Activated CD8-positive, alpha-beta memory T cell treated with anti-CD3 and anti-CD28 coated beads, Interleukin-2, amount 50 U/mL, for 1 hour (primary cell): ENCODE data around the gene ZNF747.
A peak's percentile ranks its signal among the peaks of the same experiment; 100 is the strongest.
"Not testable (repeated sequence)": the region's sequence is repeated elsewhere in the genome, so short reads cannot be mapped to it uniquely, and the experiment has no call there.

Experiments
- DNase-seq: peaks from one replicate; pipeline ENCODE4 v3.0.0-alpha.2; 2020; ENCODE audit errors: extremely low read depth

ZNF747 gene

GRCh38 chr16:30557957-30558788, 23.5 kb upstream of the ZNF747 start, which contains the start of gene ZNF764:
TSS of gene ZNF764 (minus strand) at chr16:30558374. CDS start at chr16:30558182, 192 bp downstream.
- peak; percentile 96 for DNase-seq

GRCh38 chr16:30557707-30557956, 23.0 kb upstream of the ZNF747 start:
- DNase-seq: no peak

DNA sequence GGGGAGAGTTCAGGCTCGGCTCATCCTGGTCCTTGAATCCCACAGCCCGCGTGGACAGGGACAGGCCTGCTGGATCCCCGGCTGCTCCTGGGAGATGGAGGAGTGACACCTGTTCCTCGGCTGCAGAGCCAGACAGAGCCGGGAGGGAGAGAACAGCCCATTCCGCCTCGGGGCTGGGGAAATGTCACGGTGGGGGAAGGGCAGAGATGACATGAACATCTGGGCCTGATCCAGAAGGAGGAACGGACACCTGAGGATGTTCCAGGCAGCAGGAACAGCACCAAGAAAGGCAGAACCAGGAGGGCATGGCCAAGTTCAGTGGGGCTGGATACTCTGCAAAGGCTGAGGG, 21.4 kb upstream of the ZNF747 start:
- DNase-seq: no peak

DNA sequence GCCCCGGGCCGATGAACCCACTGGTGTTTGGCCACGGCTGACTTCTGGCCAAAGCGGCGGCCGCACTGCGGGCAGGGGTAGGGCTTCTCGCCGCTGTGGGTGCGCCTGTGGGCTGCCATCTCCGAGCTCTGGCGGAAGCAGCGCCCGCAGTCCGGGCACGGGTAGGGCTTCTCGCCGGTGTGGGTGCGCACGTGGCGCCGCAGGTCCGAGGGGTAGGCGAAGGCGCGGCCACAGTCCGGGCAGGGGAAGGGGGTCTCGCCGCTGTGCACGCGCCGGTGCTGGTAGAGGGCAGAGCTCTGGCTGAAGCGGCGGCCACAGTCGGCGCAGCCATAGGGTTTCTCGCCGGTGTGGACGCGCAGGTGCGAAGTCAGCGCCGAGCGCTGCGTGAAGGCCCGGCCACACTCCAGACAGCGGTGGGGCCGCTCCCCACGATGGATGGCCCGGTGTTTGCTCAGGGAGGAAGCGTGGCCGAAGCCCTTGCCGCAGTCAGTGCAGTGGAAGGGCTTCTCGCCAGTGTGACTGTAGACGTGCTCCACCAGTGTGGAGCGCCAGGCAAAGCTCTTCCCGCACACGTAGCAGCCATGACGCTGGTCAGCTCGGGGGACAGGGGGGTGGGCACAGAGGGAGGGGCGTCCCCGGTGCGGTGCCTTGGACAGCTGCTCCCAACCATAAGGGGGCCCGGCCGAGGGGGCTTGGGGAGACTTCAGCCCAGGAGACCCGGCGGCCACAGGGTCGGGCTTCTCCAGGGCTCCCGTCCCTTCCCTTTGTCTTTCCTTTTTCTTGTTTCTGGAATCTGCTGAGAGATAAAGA, 20.9 kb upstream of the ZNF747 start:
- DNase-seq: no peak

DNA sequence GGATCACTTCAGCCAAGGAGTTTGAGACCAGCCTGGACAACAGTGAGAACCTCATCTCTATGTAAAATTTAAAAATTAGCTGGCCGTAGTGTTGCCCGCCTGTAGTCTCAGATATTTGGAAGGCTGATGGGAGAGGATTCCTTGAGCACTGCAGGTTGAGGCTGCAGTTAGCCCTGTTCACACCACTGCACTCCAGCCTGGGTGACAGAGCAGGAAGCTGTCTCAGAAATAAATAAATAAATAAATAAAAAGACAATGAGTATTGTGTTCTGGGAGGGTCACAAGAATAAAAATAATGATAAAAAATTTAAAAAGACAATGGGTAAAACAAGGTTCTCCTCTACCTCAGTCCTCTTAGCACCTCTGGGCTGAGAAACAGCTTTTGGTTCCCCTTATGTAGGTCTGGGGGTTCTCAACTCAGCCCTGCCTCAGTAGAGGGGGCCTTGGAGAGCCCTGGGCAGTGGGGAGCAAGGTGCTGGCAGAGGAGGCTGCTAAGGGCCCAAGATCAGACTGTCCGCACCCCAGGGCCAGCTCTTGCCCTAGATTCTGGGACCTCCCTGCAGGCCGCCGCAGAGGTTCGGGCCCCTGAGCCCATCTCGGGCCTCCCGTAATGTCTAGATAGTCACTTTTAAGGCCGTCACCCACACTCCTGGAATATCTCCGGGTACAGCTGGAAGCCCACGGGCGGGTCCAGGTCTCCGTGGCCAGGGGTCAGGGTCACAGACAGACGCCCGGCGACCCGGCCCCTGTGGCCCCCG, 20.1 kb upstream of the ZNF747 start:
- no peak for DNase-seq

DNA sequence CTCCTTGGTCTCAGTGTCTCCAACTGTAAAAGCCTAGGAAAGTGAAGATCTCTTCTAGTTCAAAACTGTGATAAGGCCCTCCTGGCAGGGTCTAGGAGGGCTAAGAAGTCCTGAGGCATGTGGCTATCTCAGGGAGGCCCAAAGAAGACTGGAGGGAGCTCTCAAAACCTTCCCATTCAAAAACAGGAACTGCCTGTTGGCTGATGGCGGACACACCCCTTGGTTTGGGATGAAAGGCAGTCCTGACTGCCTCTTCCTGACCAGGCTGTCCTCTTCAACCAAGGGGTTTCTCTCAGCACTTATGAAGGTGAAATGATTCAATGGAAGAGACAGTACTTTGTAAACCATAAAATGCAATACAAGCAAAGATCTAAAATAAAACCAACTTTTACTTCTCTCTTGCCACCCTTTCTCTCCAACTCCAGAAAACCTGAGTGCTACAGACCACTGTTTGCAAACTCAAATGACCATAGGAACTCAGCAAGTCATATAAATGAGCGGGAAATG, 18.8 kb upstream of the ZNF747 start:
- DNase-seq: no peak

DNA sequence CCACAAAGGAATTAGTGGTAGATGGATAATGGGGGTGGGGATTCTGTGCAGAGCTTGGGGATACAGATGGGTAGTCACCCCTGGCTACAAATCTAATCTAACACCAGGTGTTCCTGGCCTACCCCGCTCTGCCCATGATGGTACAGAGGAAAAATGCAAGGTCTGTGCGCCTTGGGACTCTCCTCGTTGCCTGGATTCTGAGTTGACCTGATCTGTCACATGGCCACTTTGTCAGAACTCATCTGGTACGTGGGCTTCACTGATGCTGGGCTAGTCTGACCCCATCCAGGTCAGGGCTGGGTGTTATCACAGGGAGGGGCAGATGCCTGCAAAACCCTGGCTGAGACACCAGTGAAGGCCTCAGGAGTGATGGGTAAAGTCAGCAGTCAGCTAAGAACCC, 18.3 kb upstream of the ZNF747 start:
- no peak for DNase-seq

GRCh38 chr16:30551781-30552180, 17.1 kb upstream of the ZNF747 start:
- DNase-seq: peak; percentile 53

GRCh38 chr16:30548416-30549253, 14.0 kb upstream of the ZNF747 start:
- DNase-seq: no peak

DNA sequence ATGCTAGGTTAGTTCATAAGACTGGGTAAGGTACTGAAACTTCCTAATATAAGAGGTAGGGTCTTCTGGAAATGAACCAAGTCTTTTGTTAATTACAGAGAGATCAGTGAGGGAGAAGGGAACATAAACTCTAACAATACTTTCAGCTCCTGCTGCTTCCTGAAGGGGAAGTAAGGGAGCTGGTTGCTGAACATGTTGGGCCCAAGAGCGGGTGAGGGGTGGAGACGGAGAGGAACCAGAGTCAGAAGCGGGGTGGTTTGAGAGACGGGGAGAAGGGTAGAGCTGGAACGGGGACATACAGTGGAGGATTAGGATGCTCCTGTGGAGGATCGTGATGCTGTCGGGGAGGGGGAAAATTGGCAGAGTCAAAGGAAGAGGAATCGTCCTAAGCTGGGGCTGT, 11.5 kb upstream of the ZNF747 start:
- no peak for DNase-seq

- DNase-seq: no peak
Observed at GRCh38 chr16:30543067-30543466, 8.4 kb upstream of the ZNF747 start.

DNA sequence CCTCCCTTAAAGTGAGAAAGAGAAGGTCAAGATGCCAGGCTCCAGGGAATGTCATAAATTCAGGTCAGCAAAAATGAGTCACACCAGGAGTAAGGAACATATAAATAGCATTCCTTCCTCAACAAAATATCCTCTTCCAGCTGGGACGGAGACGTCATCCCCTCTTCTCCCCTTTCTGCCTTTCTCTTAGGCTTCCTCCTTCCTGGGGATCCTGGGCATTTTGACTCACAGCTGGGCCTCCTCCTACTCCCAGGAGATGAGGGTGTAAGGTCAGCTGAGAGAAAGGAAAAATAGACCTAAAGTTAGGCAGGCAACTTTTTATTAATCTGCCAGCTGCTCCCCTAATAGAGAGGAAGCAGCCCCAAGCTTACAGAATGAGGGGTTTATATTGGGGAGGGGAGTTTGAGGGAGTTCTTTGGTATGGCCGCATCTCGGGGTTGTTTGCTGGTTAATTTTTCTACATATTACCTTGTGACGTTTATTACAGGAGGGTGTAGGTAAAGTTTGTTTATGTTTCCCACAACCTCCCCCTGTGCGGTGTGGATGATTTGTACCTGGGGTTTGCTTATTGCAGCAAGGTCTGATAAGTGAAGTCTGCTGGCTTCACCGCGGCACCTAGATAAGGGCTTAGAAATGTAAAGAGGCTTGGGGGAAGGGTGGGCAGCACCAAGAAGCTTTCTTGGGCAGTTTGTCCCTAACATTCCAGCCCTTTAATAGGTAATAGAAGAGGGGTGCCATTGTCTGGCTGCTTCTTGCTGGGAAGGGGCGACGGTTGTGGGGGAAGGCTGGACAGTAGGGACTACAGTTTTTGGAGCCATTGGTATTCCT, 7.1 kb upstream of the ZNF747 start:
- DNase-seq: no peak

DNA sequence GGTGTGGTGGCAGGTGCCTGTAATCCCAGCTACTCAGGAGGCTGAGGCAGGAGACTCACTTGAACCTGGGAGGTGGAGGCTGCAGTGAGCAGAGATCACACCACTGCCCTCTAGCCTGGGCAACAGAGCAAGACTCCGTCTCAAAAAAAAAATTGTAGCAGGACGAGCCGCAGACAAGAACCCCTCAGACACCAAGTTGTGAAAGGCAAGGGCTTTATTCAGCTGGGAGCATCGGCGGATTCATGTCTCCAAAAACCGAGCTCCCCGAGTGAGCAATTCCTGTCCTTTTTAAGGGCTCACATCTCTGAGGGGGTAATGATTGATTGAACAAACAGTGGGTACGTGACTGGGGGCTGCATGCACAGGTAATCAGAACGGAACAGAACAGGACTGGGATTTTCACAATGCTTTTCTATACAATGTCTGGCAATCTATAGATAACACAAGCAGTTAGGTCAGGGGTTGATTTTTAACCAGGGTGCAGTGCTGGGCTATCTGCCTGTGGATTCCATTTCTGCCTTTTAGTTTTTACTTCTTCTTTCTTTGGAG, 6.3 kb upstream of the ZNF747 start:
- not testable (repeated sequence) for DNase-seq

DNA sequence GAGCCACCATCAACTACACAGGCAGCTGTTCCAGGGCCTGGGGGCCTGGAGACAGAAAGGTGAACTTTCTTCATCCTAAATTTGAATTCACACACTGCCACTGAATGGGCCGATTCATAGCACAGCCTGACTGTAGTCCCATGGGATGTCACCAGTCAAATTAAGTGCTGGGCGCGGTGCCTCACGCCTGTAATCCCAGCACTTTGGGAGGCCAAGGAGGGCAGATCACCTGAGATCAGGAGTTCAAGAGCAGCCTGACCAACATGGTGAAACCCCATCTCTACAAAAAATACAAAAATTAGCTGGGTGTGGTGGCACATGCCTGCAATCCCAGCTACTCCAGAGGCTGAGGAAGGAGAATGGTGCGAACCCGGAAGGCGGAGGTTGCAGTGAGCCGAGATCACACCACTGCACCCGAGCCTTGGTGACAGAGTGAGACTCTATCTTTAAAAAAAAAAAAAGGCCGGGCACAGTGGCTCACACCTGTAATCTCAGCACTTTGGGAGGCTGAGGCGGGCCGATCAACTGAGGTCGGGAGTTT, 5.4 kb upstream of the ZNF747 start:
- DNase-seq: not testable (repeated sequence)

GRCh38 chr16:30539000-30539964, 4.6 kb upstream of the ZNF747 start:
- DNase-seq: no peak

DNA sequence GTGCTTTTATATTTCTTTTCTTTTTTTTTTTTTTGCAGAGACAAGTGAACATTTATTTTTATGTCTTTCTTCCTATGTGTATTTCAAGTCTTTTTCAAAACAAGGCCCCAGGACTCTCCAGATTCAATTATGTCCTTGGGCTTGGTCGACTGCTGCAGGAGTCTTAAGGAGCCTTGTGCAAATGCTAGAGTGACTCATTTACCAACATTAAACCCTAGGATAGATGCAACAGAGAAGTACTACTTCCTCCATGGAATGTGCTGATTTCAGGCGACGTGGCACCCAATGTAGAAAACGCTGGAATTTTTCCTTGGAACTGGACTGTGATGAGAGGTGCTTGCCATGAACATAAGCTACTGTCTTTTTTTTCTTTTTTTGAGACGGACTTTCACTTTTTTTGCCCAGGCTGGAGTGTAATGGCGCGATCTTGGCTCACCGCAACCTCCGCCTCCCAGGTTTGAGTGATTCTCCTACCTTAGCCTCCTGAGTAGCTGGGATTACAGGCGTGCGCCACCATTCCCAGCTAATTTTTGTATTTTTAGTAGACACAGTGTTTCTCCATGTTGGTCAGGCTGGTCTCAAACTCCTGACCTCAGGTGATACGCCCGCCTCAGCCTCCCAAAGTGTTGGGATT, 1.9 kb upstream of the ZNF747 start:
- not testable (repeated sequence) for DNase-seq

- DNase-seq: no peak
Observed at GRCh38 chr16:30535777-30536190, 1.1 kb upstream of the ZNF747 start.

DNA sequence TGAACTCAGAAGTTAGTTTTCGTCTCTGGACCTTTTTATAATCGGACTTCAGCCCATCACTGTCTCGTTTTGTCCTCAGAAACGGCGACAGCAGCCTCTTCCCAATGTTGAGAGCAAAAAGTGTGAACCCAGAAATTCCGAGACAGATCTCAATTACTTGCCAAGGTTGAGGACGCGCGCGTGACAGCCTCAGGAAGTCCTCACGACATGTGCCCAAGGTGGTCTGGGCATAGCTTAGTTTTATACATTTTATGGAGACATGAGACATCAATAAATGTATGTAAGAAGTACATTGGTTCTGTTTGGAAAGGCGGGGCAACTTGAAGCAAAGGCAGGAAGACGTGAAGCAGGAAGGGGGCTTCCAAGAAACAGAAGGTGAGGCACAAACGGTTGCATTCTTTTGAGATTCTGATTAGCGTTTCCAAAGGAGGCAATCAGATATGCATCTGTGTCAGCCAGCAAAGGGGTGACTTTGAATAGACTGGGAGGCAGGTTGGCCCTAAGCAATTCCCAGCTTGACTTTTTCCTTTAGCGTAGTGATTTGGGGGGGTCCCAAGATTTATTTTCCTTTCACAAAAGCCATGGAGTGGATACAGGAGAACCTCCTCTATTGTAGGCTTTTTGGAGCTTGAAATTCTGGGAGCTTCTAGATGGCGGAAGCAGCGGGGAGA, 583 bp upstream of the ZNF747 start:
- DNase-seq: no peak
